Large intestine (tissue), 3 donors: Measurements from ENCODE around the gene ALG3. TPM values are rescaled to one million over a fixed set of nuclear protein-coding genes. Genes with fewer than 3 reads are reported as not detected.

Source experiments
- DNase-seq, 2 donors: peaks; one replicate each; pipeline versions ENCODE4 v3.0.0 to v3.0.0-alpha.2; 2013
- H3K27ac ChIP-seq: one replicate; pipeline ENCODE4 v1.5.1; 2013; ENCODE audit warnings: low read length
- H3K27me3 ChIP-seq: 2 replicates; pipeline ENCODE4 v1.6.1; 2013; ENCODE audit warnings: low read length; ENCODE audit not compliant: control insufficient read depth, insufficient read depth
- H3K36me3 ChIP-seq: 2 replicates; pipeline ENCODE4 v1.6.1; 2013; ENCODE audit warnings: low read length; ENCODE audit not compliant: control insufficient read depth, insufficient read depth
- H3K4me1 ChIP-seq: one replicate; pipeline ENCODE4 v1.6.1; 2013; ENCODE audit warnings: low read length; ENCODE audit not compliant: control insufficient read depth, insufficient read depth
- H3K4me3 ChIP-seq: one replicate; pipeline ENCODE4 v1.5.1; 2013; ENCODE audit warnings: low read length
- H3K9me3 ChIP-seq: one replicate; pipeline ENCODE4 v1.6.1; 2013; ENCODE audit warnings: mild to moderate bottlenecking, low read depth, low read length, moderate library complexity; ENCODE audit not compliant: control insufficient read depth
- WGBS: methylation state at CpG from one replicate; pipeline ENCODE4 v1.1.5; 2013; ENCODE audit warnings: low lambda C conversion rate; ENCODE audit not compliant: insufficient coverage; 5-methylcytosine and 5-hydroxymethylcytosine counted together
- polyA plus RNA-seq: library from polyadenylated mRNA; unstranded; fragments of 120-200 nt; gene quantifications from one replicate; pipeline ENCODE4 v1.2.1, GENCODE V29; 2013

Gene ALG3
- polyA plus RNA-seq, 1 donor = 74.6 TPM

DNA sequence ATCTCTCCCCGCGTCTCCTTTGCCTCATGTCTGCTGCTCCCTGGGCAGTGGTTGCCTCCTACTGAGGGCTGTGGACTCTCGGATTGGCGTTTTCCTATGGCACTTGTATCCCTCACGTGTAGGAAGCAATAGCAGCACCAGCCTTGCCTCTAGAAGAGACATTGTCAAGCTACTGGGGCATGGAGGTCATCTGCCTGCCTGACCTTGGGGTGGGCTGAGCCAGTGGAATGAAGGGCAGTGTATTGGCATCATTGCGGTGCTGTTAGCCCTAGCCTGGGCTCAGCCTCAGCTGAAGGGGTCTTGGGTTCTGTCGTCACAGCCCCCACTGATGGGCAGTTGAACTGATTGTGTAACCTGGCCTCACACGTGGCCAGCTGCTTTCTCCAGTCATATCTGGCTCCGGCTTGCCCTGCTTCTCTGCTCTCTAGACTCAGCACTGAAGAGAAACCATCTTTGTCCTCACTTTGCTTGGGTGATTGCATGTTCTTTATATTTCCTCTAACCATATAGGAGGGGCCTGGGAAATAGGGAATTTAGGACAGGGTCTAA is 54.7 kb downstream of the ALG3 start:
- WGBS = no CpG with 5 or more reads among the region's 9 CpGs

DNA sequence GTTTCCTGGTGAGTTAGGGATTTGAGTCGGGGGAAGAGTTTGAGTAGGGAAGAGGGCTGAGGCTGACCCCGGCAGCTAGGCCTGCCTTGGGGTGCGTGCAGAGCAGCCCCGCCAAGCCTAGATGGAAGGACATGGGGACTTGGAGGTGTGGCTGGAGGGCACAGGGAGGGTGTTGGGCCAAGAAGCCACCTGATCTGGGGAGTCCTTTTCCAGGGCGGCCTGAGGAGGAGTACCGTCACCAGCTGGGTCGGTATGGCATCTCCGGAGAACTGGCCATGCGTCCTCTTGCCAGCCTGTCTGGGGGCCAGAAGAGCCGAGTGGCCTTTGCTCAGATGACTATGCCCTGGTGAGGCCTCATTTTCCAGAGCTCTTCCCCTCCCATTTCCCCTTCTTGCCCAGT is 55.9 kb downstream of the ALG3 start:
- DNase-seq = no peak
- Histone ChIP-seq H3K27me3 (no peaks in the 10 kb centered on the region), H3K27ac (no peak overlapping the region), H3K4me1 (peaks cover 2% of the 10 kb centered on the region), H3K4me3 (no peak overlapping the region), H3K36me3 (peaks cover 73% of the 10 kb centered on the region), H3K9me3 (no peaks in the 10 kb centered on the region)
- WGBS = no CpG with 5 or more reads among the region's 10 CpGs

More for the DNA sequence above, 54.7 kb downstream of the ALG3 start:
- Histone ChIP-seq H3K9me3 (no peaks in the 10 kb centered on the region), H3K27ac (no peak overlapping the region), H3K4me3 (no peak overlapping the region), H3K27me3 (no peaks in the 10 kb centered on the region), H3K4me1 (no peaks in the 10 kb centered on the region), H3K36me3 (peaks cover 62% of the 10 kb centered on the region)
- no peak for DNase-seq

Other genes starting within 250 kb of the ALG3 start
- 23.3 TPM for gene ABCC5, start 231.1 kb downstream of the ALG3 start, polyA plus RNA-seq
- gene HTR3D, start 217.2 kb downstream of the ALG3 start, polyA plus RNA-seq = not detected
- gene HTR3C, start 195.9 kb downstream of the ALG3 start, polyA plus RNA-seq = not detected
- 0.03 TPM for gene HTR3E, start 151.9 kb downstream of the ALG3 start, polyA plus RNA-seq
- 46.5 TPM for gene EIF2B5, start 113.6 kb downstream of the ALG3 start, polyA plus RNA-seq
- 81.0 TPM for gene DVL3, start 93.6 kb downstream of the ALG3 start, polyA plus RNA-seq
- 286 TPM for gene AP2M1, start 74.1 kb downstream of the ALG3 start, polyA plus RNA-seq
- gene ABCF3, start 62.8 kb downstream of the ALG3 start, polyA plus RNA-seq = 72.3 TPM
- 18.6 TPM for gene VWA5B2, start 19.4 kb downstream of the ALG3 start, polyA plus RNA-seq
- gene EEF1AKMT4, start 710 bp upstream of the ALG3 start, polyA plus RNA-seq = 5.3 TPM
- gene CAMK2N2, start 12.6 kb upstream of the ALG3 start, polyA plus RNA-seq = 0.72 TPM
- 1.4 TPM for gene ECE2, start 27.1 kb upstream of the ALG3 start, polyA plus RNA-seq
- gene PSMD2, start 50.3 kb upstream of the ALG3 start, polyA plus RNA-seq = 148 TPM
- 203 TPM for gene EIF4G1, start 65.6 kb upstream of the ALG3 start, polyA plus RNA-seq
- gene FAM131A, start 88.6 kb upstream of the ALG3 start, polyA plus RNA-seq = 14.9 TPM
- gene CLCN2, start 112.6 kb upstream of the ALG3 start, polyA plus RNA-seq = 27.5 TPM
- gene POLR2H, start 112.7 kb upstream of the ALG3 start, polyA plus RNA-seq = 167 TPM
- gene THPO, start 129.2 kb upstream of the ALG3 start, polyA plus RNA-seq = 1.9 TPM
- 3.7 TPM for gene CHRD, start 131.1 kb upstream of the ALG3 start, polyA plus RNA-seq